GM21367 (cell line): ENCODE data around the gene BID.

Experiments
- ATAC-seq: cut with Tn5 transposase; IDR thresholded peaks from one replicate; pipeline ENCODE4 v1.9.1; 2021; ENCODE audit not compliant: unreplicated experiment

BID gene

DNA sequence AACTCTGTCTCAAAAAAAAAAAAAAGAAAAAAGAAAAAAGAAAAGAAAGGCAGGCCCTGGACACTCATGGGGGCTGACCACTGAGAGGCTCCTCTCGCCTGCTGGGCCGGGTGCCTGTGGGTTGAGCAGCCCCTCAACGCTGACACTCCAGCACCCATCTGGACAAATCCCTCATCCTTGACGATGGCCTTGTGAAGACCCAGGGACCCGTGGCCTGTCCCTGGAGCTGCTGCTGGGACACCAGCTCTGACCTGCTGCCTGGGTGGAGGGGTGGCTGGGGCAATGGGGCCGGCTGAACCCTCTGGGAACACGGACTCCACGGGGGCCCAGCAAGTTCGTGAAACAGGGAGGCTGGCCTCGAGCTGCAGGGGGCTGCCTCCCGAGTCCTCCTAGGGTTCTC is 10.5 kb upstream of the BID start:
- no peak for ATAC-seq

DNA sequence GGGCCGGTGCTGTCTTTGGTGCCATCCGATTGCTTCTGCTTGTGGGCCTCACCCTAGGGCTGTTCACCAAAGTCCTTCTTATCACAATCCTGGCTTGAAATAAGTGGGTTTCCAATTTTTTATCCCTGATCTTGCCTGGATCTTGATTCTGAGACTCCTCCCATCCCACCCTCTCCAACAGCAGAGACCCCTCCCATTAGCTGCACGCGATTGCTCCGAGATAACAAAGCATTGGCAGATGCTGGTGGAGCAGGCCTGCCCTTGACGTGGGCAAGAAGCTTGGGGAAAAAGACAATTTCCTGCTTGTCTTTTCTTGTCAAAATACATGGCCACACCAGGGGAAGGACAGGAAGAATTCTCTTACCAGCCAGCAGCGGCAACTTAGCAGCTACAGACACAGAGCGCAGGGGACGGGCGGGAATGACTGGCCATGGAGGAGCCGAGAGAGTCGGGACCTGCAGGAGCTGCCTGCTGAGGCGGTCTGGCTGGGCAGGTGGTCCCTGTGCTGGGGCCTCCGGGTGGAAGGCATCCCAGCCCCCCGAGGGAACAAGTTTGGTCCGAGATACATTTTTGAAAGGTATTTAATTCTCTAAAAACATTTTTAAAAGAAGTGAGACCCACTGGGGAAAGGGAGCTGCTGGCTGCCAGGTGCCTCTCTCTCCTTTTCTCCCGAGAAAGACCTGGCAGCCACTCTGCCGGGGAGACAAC is 9.7 kb upstream of the BID start:
- ATAC-seq = no peak

DNA sequence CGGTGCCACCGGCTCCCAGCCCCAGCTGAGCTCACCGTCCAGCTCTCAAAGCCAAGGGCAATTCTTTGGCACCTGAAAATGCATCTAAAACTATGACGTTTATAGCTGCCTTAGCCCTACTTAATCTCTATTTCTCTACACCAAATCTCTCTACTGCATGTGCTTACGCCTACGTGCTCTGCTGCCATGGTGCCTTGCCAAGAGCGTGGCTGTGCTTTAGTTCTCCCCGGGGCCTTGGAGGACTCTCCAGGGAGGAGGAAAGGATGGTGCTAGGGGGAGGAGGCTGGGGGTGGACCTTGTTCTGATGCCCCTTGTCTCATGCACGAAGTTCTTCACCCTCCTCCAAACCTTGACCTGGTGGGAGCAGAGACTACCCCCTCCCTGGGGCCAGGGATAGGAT is 9.0 kb upstream of the BID start:
- ATAC-seq = no peak

GRCh38 chr22:17782621-17783020 is 8.4 kb upstream of the BID start:
- ATAC-seq = no peak

DNA sequence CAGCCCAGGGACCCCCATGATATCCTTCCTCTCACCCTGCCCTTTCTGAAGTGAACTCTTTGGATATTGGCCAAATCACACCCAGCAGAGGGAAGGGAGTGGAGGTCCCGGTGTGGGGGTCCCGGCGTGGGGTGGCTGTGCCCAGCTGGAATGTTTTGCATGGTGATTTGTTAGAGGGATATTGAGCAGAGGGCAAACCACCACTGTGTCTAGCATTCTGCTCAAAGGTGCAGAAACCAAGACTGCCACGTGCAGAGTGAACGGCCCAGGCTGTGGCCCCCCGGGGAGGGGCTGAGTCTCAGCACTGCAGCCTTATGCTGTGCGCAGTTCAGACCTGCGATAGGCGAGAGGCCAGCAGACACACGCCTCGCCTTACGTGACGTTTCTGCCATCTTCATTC is 7.9 kb upstream of the BID start:
- no peak for ATAC-seq

GRCh38 chr22:17781319-17782031 is 7.2 kb upstream of the BID start:
- no peak for ATAC-seq

GRCh38 chr22:17780741-17781318 is 6.6 kb upstream of the BID start:
- ATAC-seq = no peak

DNA sequence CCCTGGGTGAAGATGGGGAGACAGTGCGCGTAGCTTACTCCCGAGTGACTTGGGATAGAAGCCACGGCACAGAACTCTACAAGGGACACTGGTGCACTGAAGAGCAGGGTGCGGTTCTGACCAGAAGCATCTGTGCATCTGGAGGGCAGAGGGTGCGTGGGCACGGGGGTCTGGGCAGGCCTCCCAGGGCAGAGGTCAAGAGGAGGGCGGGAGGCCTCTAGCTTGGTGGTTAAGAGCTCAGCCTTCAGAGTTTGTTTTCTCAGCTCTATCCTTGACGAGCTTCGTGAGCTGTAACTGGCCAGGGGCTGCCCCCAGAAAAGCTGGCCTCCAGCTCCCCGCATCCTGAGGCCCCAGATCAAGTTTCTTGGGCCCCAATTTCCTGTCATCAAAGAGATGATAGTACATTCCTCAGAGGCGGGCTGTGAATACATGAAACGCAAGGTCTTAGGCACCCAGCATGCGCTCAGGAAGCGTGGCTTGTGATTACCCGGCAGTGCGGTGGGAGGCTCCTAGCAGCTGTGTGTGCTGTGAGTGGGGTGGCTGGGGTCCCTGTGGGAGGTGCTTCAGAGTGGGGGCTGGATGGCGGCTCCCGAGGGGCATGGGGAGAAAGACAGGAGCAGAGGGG is 6.0 kb upstream of the BID start:
- no peak for ATAC-seq

DNA sequence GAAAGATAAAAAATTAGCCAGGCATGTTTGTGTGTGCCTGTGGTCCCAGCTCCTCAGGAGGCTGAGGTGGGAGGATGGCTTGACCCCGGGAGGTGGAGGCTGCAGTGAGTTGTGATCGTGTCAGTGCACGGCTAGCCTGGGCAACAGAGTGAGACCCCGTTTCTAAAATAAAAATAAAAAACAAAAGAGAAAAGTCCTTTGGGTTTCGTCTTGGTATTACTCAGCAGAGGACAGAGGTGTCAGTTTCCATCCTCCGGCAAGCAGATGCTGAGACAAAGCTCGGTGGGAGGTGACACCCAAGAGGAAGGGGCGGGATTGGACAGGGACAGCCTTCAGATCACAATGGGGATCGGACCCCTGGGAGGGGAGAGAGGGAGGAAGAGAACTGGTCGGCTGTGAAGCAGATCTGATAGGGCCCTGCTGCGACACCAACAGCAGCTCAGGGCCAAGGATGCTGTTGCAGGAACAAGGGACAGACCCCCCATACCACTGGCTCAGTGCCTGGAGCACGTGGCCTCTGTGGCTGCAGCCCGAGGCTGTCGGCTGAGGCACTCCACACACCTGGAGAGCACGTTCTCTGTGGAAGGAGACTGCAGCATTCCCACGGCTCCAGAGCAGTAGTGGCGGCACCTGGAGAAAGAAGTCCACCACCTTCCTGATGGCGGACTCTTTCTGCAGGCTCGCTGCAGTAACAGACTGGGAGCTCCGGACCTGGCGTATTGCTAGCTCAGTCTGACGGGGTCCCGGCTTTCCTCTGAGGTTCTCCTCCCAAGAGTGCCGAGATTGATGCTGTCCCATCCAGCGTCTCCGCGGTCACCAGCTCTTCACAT is 5.2 kb upstream of the BID start:
- ATAC-seq = no peak

GRCh38 chr22:17778412-17778976 is 4.2 kb upstream of the BID start:
- ATAC-seq = no peak

DNA sequence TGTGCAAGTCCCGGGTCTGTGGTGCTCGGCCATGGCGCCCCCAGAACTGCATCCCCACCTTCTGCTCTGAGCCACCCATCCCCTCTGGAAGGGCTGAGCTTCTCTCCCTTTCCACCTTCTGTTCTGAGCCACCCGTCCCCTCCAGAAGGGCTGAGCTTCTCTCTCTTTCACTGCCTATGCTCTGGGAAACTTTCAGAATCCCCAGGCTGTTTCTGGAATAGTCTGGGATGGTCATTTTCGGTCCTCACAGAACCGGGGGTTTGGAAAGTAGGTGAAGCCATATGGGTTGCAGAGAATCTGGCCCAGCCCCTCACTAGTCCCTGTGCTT is 3.4 kb upstream of the BID start:
- no peak for ATAC-seq

GRCh38 chr22:17777005-17777716 is 2.9 kb upstream of the BID start:
- ATAC-seq = no peak

DNA sequence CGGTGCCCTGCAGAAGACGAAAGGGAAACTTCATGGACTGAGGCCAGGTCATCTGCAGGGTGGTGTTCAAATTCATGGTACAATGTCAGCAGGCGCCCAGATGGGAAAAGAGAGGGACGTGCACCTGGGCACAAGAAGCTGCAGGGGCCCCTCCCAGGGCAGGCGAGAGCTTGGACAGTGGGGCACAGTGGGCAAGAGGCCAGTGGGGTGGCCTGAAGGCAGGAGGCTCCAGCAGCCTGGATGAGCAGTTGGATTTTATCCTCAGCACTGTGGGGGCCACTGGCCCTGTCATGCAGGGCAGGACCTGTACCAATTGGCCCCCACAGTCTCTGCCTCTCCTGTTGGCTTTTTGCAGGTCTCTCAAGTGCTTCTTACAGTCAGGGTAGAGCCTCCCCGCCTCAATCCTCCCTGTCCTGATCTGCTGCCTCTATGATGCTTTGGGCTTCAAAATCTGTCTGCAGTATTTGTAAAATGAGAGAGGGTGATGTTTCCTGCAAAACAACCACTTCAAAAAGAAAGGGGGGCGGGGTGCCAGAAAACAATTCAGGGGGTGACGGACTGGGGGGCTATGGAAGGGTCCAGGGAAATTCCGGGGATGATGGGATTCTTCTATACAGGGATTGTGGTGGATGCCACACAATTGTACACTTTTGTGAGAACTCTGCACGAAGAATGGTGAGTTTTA is 1.7 kb upstream of the BID start:
- ATAC-seq = no peak

- no peak for ATAC-seq
These were observed 837 bp upstream of the BID start for GRCh38 chr22:17774926-17775685.

DNA sequence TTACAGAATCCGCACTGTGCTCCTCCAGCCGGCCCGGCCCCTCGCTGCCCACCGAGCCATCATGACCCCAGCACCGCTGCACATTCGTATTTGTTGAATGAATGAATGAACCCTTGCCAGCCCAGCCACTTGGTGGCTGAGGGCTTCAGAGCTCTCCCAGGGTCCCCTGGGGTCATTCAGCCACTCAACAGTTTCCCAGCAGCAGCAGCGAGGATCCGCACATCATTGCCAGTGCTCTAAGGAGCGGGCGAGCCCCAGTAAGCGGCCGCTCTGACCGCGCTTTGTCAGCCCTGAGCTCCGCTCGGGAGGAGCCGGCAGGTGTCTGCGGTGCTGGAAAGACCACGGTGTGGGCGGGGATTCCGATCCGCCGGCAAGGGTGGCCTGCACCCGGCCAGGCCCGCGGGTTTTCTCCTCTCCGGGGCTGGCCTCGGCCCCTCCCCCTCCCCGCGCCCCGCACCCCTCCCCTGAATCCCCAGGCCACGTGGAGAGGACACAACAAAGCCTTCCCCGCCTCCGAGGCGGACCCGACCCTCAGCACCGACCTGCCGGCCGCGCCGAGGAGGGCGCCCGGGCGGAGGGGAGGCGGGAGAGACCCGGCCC is 563 bp downstream of the BID start:
- no peak for ATAC-seq

DNA sequence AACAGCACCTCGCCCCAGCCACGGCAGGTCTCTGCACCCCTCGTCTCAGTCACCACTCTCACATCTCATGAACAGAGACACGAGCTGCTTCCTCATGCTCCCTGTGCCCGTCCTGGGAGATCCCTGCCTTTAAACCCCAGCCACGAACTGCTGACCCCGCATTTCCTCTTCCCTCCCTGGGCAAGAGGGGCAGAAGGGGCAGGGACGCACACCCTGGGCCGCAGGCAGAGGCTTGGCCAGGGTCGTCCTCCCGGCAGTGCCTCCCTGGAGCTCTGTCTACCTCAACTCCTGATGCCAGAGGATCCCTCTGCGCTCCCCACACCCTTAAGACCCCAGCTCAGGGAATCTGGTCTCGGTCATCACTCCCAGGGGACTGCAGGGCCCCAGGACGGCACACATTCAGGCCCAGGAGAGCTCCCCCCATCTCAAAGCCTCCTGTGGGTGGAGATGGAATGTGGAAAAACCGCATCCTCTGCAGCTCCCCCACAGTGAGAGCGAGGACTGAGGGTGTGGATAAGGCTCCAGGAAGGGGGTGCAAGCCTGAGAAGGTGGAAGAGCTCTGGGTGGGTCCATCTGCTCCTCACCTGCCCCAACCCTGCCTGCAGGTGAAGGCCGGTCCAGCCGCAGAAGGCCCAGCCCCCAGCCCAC is 1.2 kb downstream of the BID start:
- ATAC-seq = no peak

- ATAC-seq = no peak
These were observed 1.9 kb downstream of the BID start for GRCh38 chr22:17772249-17772957.
